Type B pancreatic cell (in vitro differentiated cells): ENCODE measurements around the gene DET1. TPM values are rescaled to one million over a fixed set of nuclear protein-coding genes. Genes with fewer than 3 reads are reported as not detected.

Source experiments
- DNase-seq: peaks from one replicate; pipeline ENCODE4 v3.0.0; 2021; ENCODE audit warnings: mixed read lengths; ENCODE audit not compliant: unreplicated experiment; ENCODE audit errors: extremely low spot score
- H3K27ac Mint-ChIP-seq: 2 replicates; pipeline ENCODE4 v1.8.0; 2021; ENCODE audit warnings: mild to moderate bottlenecking, mixed read lengths
- H3K27me3 Mint-ChIP-seq: 2 replicates; pipeline ENCODE4 v1.8.0; 2021; ENCODE audit warnings: mixed read lengths
- H3K36me3 Mint-ChIP-seq: 2 replicates; pipeline ENCODE4 v1.8.0; 2021; ENCODE audit warnings: mixed read lengths
- H3K4me1 Mint-ChIP-seq: one replicate; pipeline ENCODE4 v1.8.0; 2021; ENCODE audit warnings: mixed read lengths; ENCODE audit not compliant: unreplicated experiment
- H3K4me3 Mint-ChIP-seq: 2 replicates; pipeline ENCODE4 v1.8.0; 2021; ENCODE audit warnings: mild to moderate bottlenecking, mixed read lengths
- H3K9me3 Mint-ChIP-seq: 2 replicates; pipeline ENCODE4 v1.8.0; 2021; ENCODE audit warnings: mixed read lengths
- CTCF ChIP-seq: fragments of 200-600 bp; sonication (generic); conservative IDR thresholded peaks from 2 replicates; pipeline ENCODE4 v1.5.0; 2021; ENCODE audit warnings: antibody characterized with exemption, mild to moderate bottlenecking
- total RNA-seq: library from RNA; stranded (reverse); gene quantifications from 2 replicates; pipeline ENCODE4 v1.2.1, GENCODE V29; 2021; ENCODE audit warnings: low replicate concordance

DET1 gene
- total RNA-seq, 1 donor from 2014 or later = 10.7 TPM

- H3K27ac Mint-ChIP-seq = no peak overlapping the region
- H3K9me3 Mint-ChIP-seq = no peaks in the 10 kb centered on the region
- H3K27me3 Mint-ChIP-seq = peaks cover 14% of the 10 kb centered on the region
- H3K4me1 Mint-ChIP-seq = peaks cover 5% of the 10 kb centered on the region
- H3K36me3 Mint-ChIP-seq = peaks cover 3% of the 10 kb centered on the region
- no peak for DNase-seq
- H3K4me3 Mint-ChIP-seq = no peak overlapping the region
- TF ChIP-seq CTCF = no peak
Measured at GRCh38 chr15:88484682-88485331, 61.7 kb downstream of the DET1 start.

- TF ChIP-seq CTCF = no peak
- H3K4me3 Mint-ChIP-seq = no peak overlapping the region
- DNase-seq = no peak
- no peak overlapping the region for H3K27ac Mint-ChIP-seq
- H3K4me1 Mint-ChIP-seq = peaks cover 5% of the 10 kb centered on the region
- H3K27me3 Mint-ChIP-seq = peaks cover 11% of the 10 kb centered on the region
- peaks cover 7% of the 10 kb centered on the region for H3K36me3 Mint-ChIP-seq
- H3K9me3 Mint-ChIP-seq = no peaks in the 10 kb centered on the region
Measured at GRCh38 chr15:88482263-88482662, 64.2 kb downstream of the DET1 start.

- H3K27me3 Mint-ChIP-seq = peaks cover 8% of the 10 kb centered on the region
- no peaks in the 10 kb centered on the region for H3K9me3 Mint-ChIP-seq
- no peak for DNase-seq
- no peak for TF ChIP-seq CTCF
- no peak overlapping the region for H3K4me3 Mint-ChIP-seq
- peaks cover 7% of the 10 kb centered on the region for H3K36me3 Mint-ChIP-seq
- peaks cover 5% of the 10 kb centered on the region for H3K4me1 Mint-ChIP-seq
- H3K27ac Mint-ChIP-seq = no peak overlapping the region
Measured at GRCh38 chr15:88480981-88481380, 65.5 kb downstream of the DET1 start.

GRCh38 chr15:88479169-88479568 is 67.3 kb downstream of the DET1 start:
- no peak overlapping the region for H3K27ac Mint-ChIP-seq
- H3K4me1 Mint-ChIP-seq = no peaks in the 10 kb centered on the region
- no peaks in the 10 kb centered on the region for H3K27me3 Mint-ChIP-seq
- no peak overlapping the region for H3K4me3 Mint-ChIP-seq
- DNase-seq = no peak
- H3K36me3 Mint-ChIP-seq = peaks cover 7% of the 10 kb centered on the region
- no peaks in the 10 kb centered on the region for H3K9me3 Mint-ChIP-seq
- TF ChIP-seq CTCF = no peak

GRCh38 chr15:88477904-88478303 is 68.6 kb downstream of the DET1 start:
- no peaks in the 10 kb centered on the region for H3K4me1 Mint-ChIP-seq
- TF ChIP-seq CTCF = no peak

More at GRCh38 chr15:88477904-88478303, 68.6 kb downstream of the DET1 start:
- Mint-ChIP-seq H3K27ac (no peak overlapping the region), H3K27me3 (no peaks in the 10 kb centered on the region), H3K36me3 (peaks cover 7% of the 10 kb centered on the region), H3K9me3 (no peaks in the 10 kb centered on the region), H3K4me3 (no peak overlapping the region)
- no peak for DNase-seq
